Measurements from ENCODE around the gene ANK3. TPM values are rescaled to one million over a fixed set of nuclear protein-coding genes. Genes with fewer than 3 reads are reported as not detected.

ANK3 gene
- total RNA-seq, 2 experiments from 2014 or later = 4.5 to 5.3 TPM

DNA sequence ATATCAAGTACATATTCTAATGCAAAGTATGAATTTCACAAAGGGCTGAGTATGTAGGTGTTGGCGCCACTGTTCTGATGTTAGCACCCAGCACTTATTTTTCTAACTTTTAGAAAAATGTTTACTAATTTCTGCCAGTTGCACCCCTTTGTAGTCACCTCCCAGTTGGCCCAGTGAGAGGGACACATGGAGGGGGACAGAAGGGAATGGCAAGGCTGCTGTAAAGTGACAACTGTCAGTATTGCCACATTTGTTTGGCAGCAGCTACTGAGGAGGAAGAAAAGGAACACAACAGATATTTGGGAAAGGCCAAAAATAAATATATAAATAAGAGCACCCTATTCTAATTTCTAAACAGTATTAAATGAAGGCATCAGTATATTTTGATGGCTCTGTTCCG lies 57.3 kb downstream of the ANK3 start:
- CTCF ChIA-PET = no interaction called here
- H3K27me3 Mint-ChIP-seq (ENCODE audit: low read depth) = no peaks in the 10 kb centered on the region
- H3K4me3 Mint-ChIP-seq = no peak overlapping the region
- no peak overlapping the region for H3K27ac Mint-ChIP-seq
- DNase-seq = no peak
- H3K4me1 Mint-ChIP-seq (ENCODE audit: low read depth) = no peaks in the 10 kb centered on the region
- ATAC-seq = no peak
- H3K36me3 Mint-ChIP-seq (ENCODE audit: low read depth) = no peaks in the 10 kb centered on the region
- POLR2A ChIA-PET = no interaction called here
- no peaks in the 10 kb centered on the region for H3K9me3 Mint-ChIP-seq (ENCODE audit: insufficient read depth)

GRCh38 chr10:60331886-60332285 lies 57.8 kb downstream of the ANK3 start:
- H3K27me3 Mint-ChIP-seq (ENCODE audit: low read depth) = no peaks in the 10 kb centered on the region
- CTCF ChIA-PET = no interaction called here
- no peaks in the 10 kb centered on the region for H3K4me1 Mint-ChIP-seq (ENCODE audit: low read depth)
- no peak overlapping the region for H3K4me3 Mint-ChIP-seq
- DNase-seq (no peak), ATAC-seq (no peak)
- POLR2A ChIA-PET = no interaction called here
- H3K27ac Mint-ChIP-seq = no peak overlapping the region
- no peaks in the 10 kb centered on the region for H3K36me3 Mint-ChIP-seq (ENCODE audit: low read depth)
- H3K9me3 Mint-ChIP-seq (ENCODE audit: insufficient read depth) = no peaks in the 10 kb centered on the region

- ATAC-seq = no peak
- no peak overlapping the region for H3K27ac Mint-ChIP-seq
- CTCF ChIA-PET = no interaction called here
Measured at GRCh38 chr10:60323162-60323561, 66.5 kb downstream of the ANK3 start.

GRCh38 chr10:60320666-60321065 lies 69.0 kb downstream of the ANK3 start:
- DNase-seq = no peak
- H3K27ac Mint-ChIP-seq = no peak overlapping the region
- no peaks in the 10 kb centered on the region for H3K27me3 Mint-ChIP-seq (ENCODE audit: low read depth)
- H3K9me3 Mint-ChIP-seq (ENCODE audit: insufficient read depth) = no peaks in the 10 kb centered on the region
- H3K36me3 Mint-ChIP-seq (ENCODE audit: low read depth) = no peaks in the 10 kb centered on the region
- no peak for ATAC-seq
- POLR2A ChIA-PET = no interaction called here
- no peak overlapping the region for H3K4me3 Mint-ChIP-seq
- H3K4me1 Mint-ChIP-seq (ENCODE audit: low read depth) = no peaks in the 10 kb centered on the region
- CTCF ChIA-PET = no interaction called here

More at GRCh38 chr10:60323162-60323561, 66.5 kb downstream of the ANK3 start:
- H3K4me3 Mint-ChIP-seq = no peak overlapping the region
- DNase-seq = no peak
- H3K36me3 Mint-ChIP-seq (ENCODE audit: low read depth) = no peaks in the 10 kb centered on the region
- POLR2A ChIA-PET = no interaction called here
- H3K4me1 Mint-ChIP-seq (ENCODE audit: low read depth) = no peaks in the 10 kb centered on the region
- H3K9me3 Mint-ChIP-seq (ENCODE audit: insufficient read depth) = no peaks in the 10 kb centered on the region
- H3K27me3 Mint-ChIP-seq (ENCODE audit: low read depth) = no peaks in the 10 kb centered on the region

DNA sequence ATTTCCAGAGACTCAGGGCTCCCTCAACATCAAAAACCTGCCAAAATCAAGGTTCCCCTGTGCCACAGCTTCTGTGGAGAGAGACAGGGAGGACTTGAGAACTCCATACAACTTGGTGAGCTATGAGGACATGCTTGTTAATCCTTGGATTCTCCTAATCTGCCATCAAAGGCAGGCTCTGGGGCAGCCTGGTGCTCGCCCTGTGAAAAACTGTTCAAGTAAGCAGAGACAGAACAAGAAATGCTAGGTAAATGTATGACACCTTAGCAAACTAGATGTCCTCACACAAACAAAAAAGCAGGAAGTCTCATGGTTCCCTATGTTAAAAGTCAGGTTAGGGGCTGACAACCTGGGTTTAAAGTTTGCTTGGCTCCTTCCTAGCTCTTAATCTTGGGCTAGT lies 73.6 kb downstream of the ANK3 start:
- CTCF ChIA-PET = no interaction called here

DNA sequence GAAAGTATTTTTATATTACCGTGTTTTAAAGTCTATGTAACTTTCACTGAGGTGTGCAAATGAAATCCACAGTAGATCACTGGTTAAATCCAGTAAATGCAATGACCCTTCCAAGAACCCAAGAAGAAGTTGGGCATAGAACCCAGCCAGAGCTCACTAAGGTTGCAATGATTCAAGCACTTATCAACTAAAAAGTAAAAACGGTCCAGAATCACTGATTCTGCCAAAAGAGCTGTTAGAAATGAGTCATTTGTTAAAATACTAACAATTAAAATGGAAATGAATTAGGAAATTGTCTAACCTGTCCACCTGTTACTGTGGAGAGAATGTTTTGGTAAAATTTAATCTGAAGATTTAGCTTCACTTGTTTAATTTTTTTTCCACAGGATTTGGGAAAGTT lies 74.4 kb downstream of the ANK3 start:
- no peak for DNase-seq
- ChIA-PET POLR2A (no interaction called here), CTCF (no interaction called here)
- no peak for ATAC-seq
- Mint-ChIP-seq H3K36me3 (ENCODE audit: low read depth) (no peaks in the 10 kb centered on the region), H3K9me3 (ENCODE audit: insufficient read depth) (no peaks in the 10 kb centered on the region), H3K4me3 (no peak overlapping the region), H3K27ac (no peak overlapping the region), H3K4me1 (ENCODE audit: low read depth) (peaks cover 6% of the 10 kb centered on the region), H3K27me3 (ENCODE audit: low read depth) (no peaks in the 10 kb centered on the region)

More for the DNA sequence above, 73.6 kb downstream of the ANK3 start:
- H3K27ac Mint-ChIP-seq = no peak overlapping the region
- peaks cover 6% of the 10 kb centered on the region for H3K4me1 Mint-ChIP-seq (ENCODE audit: low read depth)
- H3K27me3 Mint-ChIP-seq (ENCODE audit: low read depth) = no peaks in the 10 kb centered on the region
- POLR2A ChIA-PET = no interaction called here
- DNase-seq = no peak
- H3K36me3 Mint-ChIP-seq (ENCODE audit: low read depth) = no peaks in the 10 kb centered on the region
- H3K9me3 Mint-ChIP-seq (ENCODE audit: insufficient read depth) = no peaks in the 10 kb centered on the region
- no peak overlapping the region for H3K4me3 Mint-ChIP-seq
- no peak for ATAC-seq

GRCh38 chr10:60314069-60314940 lies 75.4 kb downstream of the ANK3 start:
- no peak overlapping the region for H3K27ac Mint-ChIP-seq
- POLR2A ChIA-PET = no interaction called here
- no peak overlapping the region for H3K4me3 Mint-ChIP-seq
- no peaks in the 10 kb centered on the region for H3K36me3 Mint-ChIP-seq (ENCODE audit: low read depth)
- DNase-seq (no peak), ATAC-seq (no peak)
- H3K9me3 Mint-ChIP-seq (ENCODE audit: insufficient read depth) = no peaks in the 10 kb centered on the region
- CTCF ChIA-PET = no interaction called here
- no peaks in the 10 kb centered on the region for H3K27me3 Mint-ChIP-seq (ENCODE audit: low read depth)
- H3K4me1 Mint-ChIP-seq (ENCODE audit: low read depth) = peaks cover 6% of the 10 kb centered on the region

GRCh38 chr10:60313589-60313952 lies 76.1 kb downstream of the ANK3 start:
- Mint-ChIP-seq H3K27me3 (ENCODE audit: low read depth) (no peaks in the 10 kb centered on the region), H3K9me3 (ENCODE audit: insufficient read depth) (no peaks in the 10 kb centered on the region), H3K4me1 (ENCODE audit: low read depth) (peaks cover 6% of the 10 kb centered on the region), H3K27ac (no peak overlapping the region), H3K36me3 (ENCODE audit: low read depth) (no peaks in the 10 kb centered on the region), H3K4me3 (no peak overlapping the region)
- ChIA-PET CTCF (interaction anchor here (1.4 kb wide), 1 partner anchor 110 kb away, joined by 4 read pairs; no protein-coding TSS in a partner anchor), POLR2A (no interaction called here)
- DNase-seq (no peak), ATAC-seq (no peak)

- H3K36me3 Mint-ChIP-seq (ENCODE audit: low read depth) = no peaks in the 10 kb centered on the region
- ATAC-seq (no peak), DNase-seq (no peak)
- no peak overlapping the region for H3K4me3 Mint-ChIP-seq
- H3K4me1 Mint-ChIP-seq (ENCODE audit: low read depth) = peaks cover 6% of the 10 kb centered on the region
- H3K9me3 Mint-ChIP-seq (ENCODE audit: insufficient read depth) = no peaks in the 10 kb centered on the region
- CTCF ChIA-PET = interaction anchor here (1.4 kb wide), 1 partner anchor 109 kb away, joined by 4 read pairs; no protein-coding TSS in a partner anchor
- H3K27me3 Mint-ChIP-seq (ENCODE audit: low read depth) = no peaks in the 10 kb centered on the region
- POLR2A ChIA-PET = no interaction called here
- no peak overlapping the region for H3K27ac Mint-ChIP-seq
Measured at GRCh38 chr10:60312818-60313588, 76.7 kb downstream of the ANK3 start.

DNA sequence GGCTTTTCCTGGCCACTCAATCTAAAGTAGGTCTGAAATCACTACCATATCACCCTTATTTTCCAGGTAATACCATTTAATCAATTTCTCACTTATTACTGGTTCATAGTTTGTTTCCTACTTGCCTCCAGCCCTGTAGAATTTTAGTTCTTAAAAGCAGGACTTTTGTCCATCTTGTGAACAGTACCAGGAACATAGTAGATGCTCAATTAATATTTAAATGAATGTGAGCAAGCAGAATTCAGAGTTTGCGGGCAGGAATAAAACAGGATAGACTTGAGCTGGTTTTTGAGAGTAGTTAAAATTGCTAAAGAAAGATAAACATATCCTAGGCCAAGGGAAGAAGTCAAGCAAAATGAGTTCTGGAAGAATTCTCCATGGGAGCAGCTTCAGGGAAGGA lies 77.9 kb downstream of the ANK3 start:
- Mint-ChIP-seq H3K4me3 (no peak overlapping the region), H3K9me3 (ENCODE audit: insufficient read depth) (no peaks in the 10 kb centered on the region), H3K27me3 (ENCODE audit: low read depth) (no peaks in the 10 kb centered on the region), H3K27ac (no peak overlapping the region), H3K36me3 (ENCODE audit: low read depth) (no peaks in the 10 kb centered on the region), H3K4me1 (ENCODE audit: low read depth) (peaks cover 6% of the 10 kb centered on the region)
- CTCF ChIA-PET = no interaction called here
- ATAC-seq (no peak), DNase-seq (no peak)
- POLR2A ChIA-PET = no interaction called here

- Mint-ChIP-seq H3K9me3 (ENCODE audit: insufficient read depth) (no peaks in the 10 kb centered on the region), H3K27me3 (ENCODE audit: low read depth) (no peaks in the 10 kb centered on the region), H3K4me3 (no peak overlapping the region), H3K27ac (no peak overlapping the region), H3K4me1 (ENCODE audit: low read depth) (peaks cover 6% of the 10 kb centered on the region), H3K36me3 (ENCODE audit: low read depth) (no peaks in the 10 kb centered on the region)
- DNase-seq (no peak), ATAC-seq (no peak)
- ChIA-PET CTCF (no interaction called here), POLR2A (no interaction called here)
Measured at GRCh38 chr10:60310740-60311139, 78.9 kb downstream of the ANK3 start.

DNA sequence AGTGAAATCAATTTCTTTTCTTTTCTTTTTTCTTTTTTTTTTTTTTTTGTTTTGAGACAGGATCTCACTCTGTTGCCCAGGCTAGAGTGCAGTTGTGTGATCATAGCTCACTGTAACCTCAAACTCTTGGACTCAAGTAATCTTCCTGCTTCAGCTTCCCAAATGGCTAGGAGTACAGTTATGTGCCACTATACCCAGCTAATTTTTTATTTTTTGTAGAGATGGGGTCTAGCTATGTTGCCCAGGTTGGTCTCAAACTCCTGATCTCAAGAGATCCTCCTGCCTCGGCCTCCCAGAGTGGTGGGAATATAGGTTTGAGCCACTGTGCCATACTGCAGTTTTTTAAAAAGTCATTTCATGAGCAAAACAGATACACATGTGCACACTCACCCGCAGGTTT lies 79.8 kb downstream of the ANK3 start:
- CTCF ChIA-PET = no interaction called here
- POLR2A ChIA-PET = no interaction called here
- no peaks in the 10 kb centered on the region for H3K27me3 Mint-ChIP-seq (ENCODE audit: low read depth)

More for the DNA sequence above, 79.8 kb downstream of the ANK3 start:
- no peak for DNase-seq
- H3K36me3 Mint-ChIP-seq (ENCODE audit: low read depth) = no peaks in the 10 kb centered on the region
- no peak overlapping the region for H3K4me3 Mint-ChIP-seq
- no peak for ATAC-seq
- peaks cover 6% of the 10 kb centered on the region for H3K4me1 Mint-ChIP-seq (ENCODE audit: low read depth)
- H3K27ac Mint-ChIP-seq = no peak overlapping the region
- H3K9me3 Mint-ChIP-seq (ENCODE audit: insufficient read depth) = no peaks in the 10 kb centered on the region
